IMR-90 (cell line): ENCODE measurements around the gene DIAPH2. TPM values are rescaled to one million over a fixed set of nuclear protein-coding genes. Genes with fewer than 3 reads are reported as not detected.

Experiments
- ATAC-seq: fragments of 200-7000 bp; cut with Tn5 transposase; 2 replicates; pipeline ENCODE4 v1.9.1; 2020; ENCODE audit warnings: low read depth, mild to moderate bottlenecking, moderate library complexity
- BruUV-seq: library from RNA; stranded (reverse); fragments of 400-500 nt; replicated peaks from 2 replicates; lab custom pipeline; 2021; lab: Mats Ljungman, UMichigan
- CTCF ChIA-PET: fragments of 300-600 bp; formaldehyde crosslinking; extraction: SDS; loops from one replicate; lab custom pipeline; 2021; ENCODE audit warnings: antibody characterized with exemption; lab: Yijun Ruan, JAX
- POLR2A ChIA-PET: fragments of 300-600 bp; sonication (Branson Sonifier 250); formaldehyde crosslinking; loops from one replicate; lab custom pipeline; 2022; ENCODE audit warnings: antibody characterized with exemption; ENCODE audit not compliant: unreplicated experiment; lab: Charles Lee
- DNase-seq: peaks from one replicate; pipeline ENCODE4 v3.0.0; 2013
- H2AFZ ChIP-seq: replicated peaks from 2 replicates; pipeline ENCODE3; 2013; ENCODE audit warnings: low read length, mild to moderate bottlenecking; ENCODE audit not compliant: poor library complexity
- H2AK5ac ChIP-seq: 2 replicates; pipeline ENCODE4 v1.6.1; 2013; ENCODE audit warnings: low read depth, low read length, inconsistent platforms
- H2AK9ac ChIP-seq: replicated peaks from 2 replicates; pipeline ENCODE3; 2013; ENCODE audit warnings: mild to moderate bottlenecking, low read depth, low read length, moderate library complexity; ENCODE audit not compliant: poor library complexity
- H2BK120ac ChIP-seq: 2 replicates; pipeline ENCODE4 v1.6.1; 2013; ENCODE audit warnings: low read depth, low read length, inconsistent platforms
- H2BK15ac ChIP-seq: 3 replicates; pipeline ENCODE4 v1.6.1; 2013; ENCODE audit warnings: low read depth, low read length, inconsistent platforms
- H2BK20ac ChIP-seq: 2 replicates; pipeline ENCODE4 v1.6.1; 2013; ENCODE audit warnings: low read depth, mild to moderate bottlenecking, inconsistent platforms, low read length, moderate library complexity
- H2BK5ac ChIP-seq: 2 replicates; pipeline ENCODE4 v1.6.1; 2013; ENCODE audit warnings: mild to moderate bottlenecking, low read depth, low read length, inconsistent platforms; ENCODE audit not compliant: poor library complexity, severe bottlenecking
- H3K14ac ChIP-seq: replicated peaks from 2 replicates; pipeline ENCODE4 v1.6.1; 2013; ENCODE audit warnings: low read depth, low read length, inconsistent platforms
- H3K18ac ChIP-seq: 2 replicates; pipeline ENCODE4 v1.6.1; 2013; ENCODE audit warnings: low read depth, low read length, control low read depth
- H3K23ac ChIP-seq: 2 replicates; pipeline ENCODE4 v1.6.1; 2013; ENCODE audit warnings: low read depth, low read length, inconsistent platforms
- H3K27ac ChIP-seq: 2 replicates; pipeline ENCODE4 v1.5.1; 2013; ENCODE audit warnings: mild to moderate bottlenecking, control low read depth, low read length; ENCODE audit not compliant: insufficient read depth
- H3K27me3 ChIP-seq: 2 replicates; pipeline ENCODE4 v1.6.1; 2013; ENCODE audit warnings: low read length; ENCODE audit not compliant: control insufficient read depth, insufficient read depth
- H3K36me3 ChIP-seq: 2 replicates; pipeline ENCODE4 v1.6.1; 2013; ENCODE audit warnings: low read length, mixed read lengths; ENCODE audit not compliant: control insufficient read depth, insufficient read depth
- H3K4ac ChIP-seq: 2 replicates; pipeline ENCODE4 v1.6.1; 2013; ENCODE audit warnings: low read depth, low read length, inconsistent platforms
- H3K4me1 ChIP-seq: 2 replicates; pipeline ENCODE4 v1.6.1; 2013; ENCODE audit warnings: low read length, mixed read lengths; ENCODE audit not compliant: control insufficient read depth, insufficient read depth
- H3K4me2 ChIP-seq: 2 replicates; pipeline ENCODE4 v1.6.1; 2013; ENCODE audit warnings: low read depth, mild to moderate bottlenecking, control low read depth, low read length, moderate library complexity
- H3K4me3 ChIP-seq: 2 replicates; pipeline ENCODE4 v1.5.1; 2013; ENCODE audit warnings: low read depth, mild to moderate bottlenecking, control low read depth, low read length, moderate library complexity; ENCODE audit not compliant: insufficient read depth
- H3K56ac ChIP-seq: 2 replicates; pipeline ENCODE4 v1.6.1; 2013; ENCODE audit warnings: low read length, inconsistent platforms; ENCODE audit not compliant: insufficient read depth; ENCODE audit errors: extremely low read depth
- H3K79me1 ChIP-seq, 2 experiments: 2 replicates each; pipeline ENCODE4 v1.6.1; 2013; ENCODE audit warnings: low read length in 2 of 2, inconsistent platforms in 1 of 2, low read depth in 1 of 2
- H3K9ac ChIP-seq: 2 replicates; pipeline ENCODE4 v1.6.1; 2013; ENCODE audit warnings: low read depth, low read length, control low read depth
- H3K9me1 ChIP-seq: 2 replicates; pipeline ENCODE4 v1.6.1; 2013; ENCODE audit warnings: low read length, inconsistent platforms; ENCODE audit not compliant: insufficient read depth
- H3K9me3 ChIP-seq: 2 replicates; pipeline ENCODE4 v1.6.1; 2013; ENCODE audit warnings: low read length; ENCODE audit not compliant: control insufficient read depth, insufficient read depth
- H4K20me1 ChIP-seq: 2 replicates; pipeline ENCODE4 v1.6.1; 2013; ENCODE audit warnings: low read length, inconsistent platforms; ENCODE audit not compliant: insufficient read depth
- H4K5ac ChIP-seq: 2 replicates; pipeline ENCODE4 v1.6.1; 2013; ENCODE audit warnings: mild to moderate bottlenecking, low read depth, low read length, control low read depth
- H4K8ac ChIP-seq, 2 experiments: 2 replicates each; pipeline ENCODE4 v1.6.1; 2013; ENCODE audit warnings: low read depth in 2 of 2, low read length in 2 of 2, control low read depth in 1 of 2, inconsistent platforms in 1 of 2
- H4K91ac ChIP-seq: 2 replicates; pipeline ENCODE4 v1.6.1; 2013; ENCODE audit warnings: low read depth, low read length, inconsistent platforms; ENCODE audit not compliant: insufficient read depth
- CEBPB ChIP-seq: IDR thresholded peaks from 2 replicates; pipeline ENCODE4 v1.6.1; 2012; ENCODE audit warnings: low read depth, low read length, improper control_type of control experiment
- WGBS, 2 experiments: methylation state at CpG; one replicate each; pipeline versions ENCODE4 v1.1.5 to v1.1.7; 2013; ENCODE audit warnings: missing lambda C conversion rate in 2 of 2; ENCODE audit not compliant: insufficient read length in 1 of 2; ENCODE audit errors: extremely low coverage in 2 of 2; 5-methylcytosine and 5-hydroxymethylcytosine counted together
- dilution Hi-C: fragments of 300-500 bp; cut with HindIII; formaldehyde crosslinking; loops from one replicate; pipeline ENCODE4 v1.14.3; 2018; ENCODE audit warnings: low sequenced_read_pairs; ENCODE audit not compliant: unreplicated experiment
- in situ Hi-C: fragments of 300-500 bp; cut with MboI; formaldehyde crosslinking; loops from 3 replicates; pipeline ENCODE4 v1.14.3; 2019; ENCODE audit warnings: low sequenced_read_pairs, inconsistent platforms, mixed read lengths
- intact Hi-C: fragments of 100-400 bp; cut with micrococcal nuclease; formaldehyde crosslinking; loops from 2 replicates; pipeline ENCODE4 v1.10.0; 2022
- polyA plus RNA-seq, 3 experiments: library from polyadenylated mRNA; depleted of rRNA; stranded (reverse); fragments of >200 nt; gene quantifications; 2 replicates each; pipeline ENCODE4 v1.2.3, GENCODE V29; 2012; ENCODE audit warnings: low replicate concordance in 1 of 3
- total RNA-seq: library from RNA; depleted of rRNA; stranded (reverse); fragments of >200 nt; gene quantifications from 2 replicates; pipeline ENCODE4 v1.2.3, GENCODE V29; 2012
- TF ChIP-seq, protein P1 (sequence below): fragments of 150-350 bp; IDR thresholded peaks from 2 replicates; pipeline ENCODE4 v1.6.1; 2016; ENCODE audit warnings: low read depth, mild to moderate bottlenecking, low read length, moderate library complexity, borderline replicate concordance

The DIAPH2 gene
- total and polyA plus RNA-seq, 2 of the 4 experiments (the other 2 are of a cell fraction): 3.6 to 19.9 TPM

GRCh38 chrX:97367125-97367524 lies 682.5 kb downstream of the DIAPH2 start:
- no peak overlapping the region for H4K8ac ChIP-seq
- peak; percentile 92 for TF ChIP-seq CEBPB
- TF ChIP-seq, protein P1, sequence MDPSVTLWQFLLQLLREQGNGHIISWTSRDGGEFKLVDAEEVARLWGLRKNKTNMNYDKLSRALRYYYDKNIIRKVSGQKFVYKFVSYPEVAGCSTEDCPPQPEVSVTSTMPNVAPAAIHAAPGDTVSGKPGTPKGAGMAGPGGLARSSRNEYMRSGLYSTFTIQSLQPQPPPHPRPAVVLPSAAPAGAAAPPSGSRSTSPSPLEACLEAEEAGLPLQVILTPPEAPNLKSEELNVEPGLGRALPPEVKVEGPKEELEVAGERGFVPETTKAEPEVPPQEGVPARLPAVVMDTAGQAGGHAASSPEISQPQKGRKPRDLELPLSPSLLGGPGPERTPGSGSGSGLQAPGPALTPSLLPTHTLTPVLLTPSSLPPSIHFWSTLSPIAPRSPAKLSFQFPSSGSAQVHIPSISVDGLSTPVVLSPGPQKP: no peak
- intact Hi-C loops: no loop called here
- no peaks in the 10 kb centered on the region for H3K36me3 ChIP-seq
- H3K9me1 ChIP-seq: no peaks in the 10 kb centered on the region; the same call in 1 of the 2 replicates
- no peak overlapping the region for H3K4me2 ChIP-seq
- H3K9me3 ChIP-seq: no peaks in the 10 kb centered on the region
- H2BK15ac ChIP-seq: no peak overlapping the region
- no peak overlapping the region for H2BK20ac ChIP-seq
- no peak overlapping the region for H3K4me3 ChIP-seq
- no peak overlapping the region for H3K18ac ChIP-seq
- H3K4me1 ChIP-seq: no peaks in the 10 kb centered on the region
- H4K20me1 ChIP-seq: no peaks in the 10 kb centered on the region
- H3K27me3 ChIP-seq: no peaks in the 10 kb centered on the region
- H2AFZ ChIP-seq: no peak overlapping the region
- ChIA-PET POLR2A (no interaction called here), CTCF (no interaction called here)
- no peak overlapping the region for H4K5ac ChIP-seq
- H3K23ac ChIP-seq: no peak overlapping the region
- WGBS, 2 experiments: no CpG with 5 or more reads among the region's 2 CpGs
- peak; percentile 67 for DNase-seq
- H2BK120ac ChIP-seq: no peak overlapping the region
- ATAC-seq: peak; percentile 51
- H2AK9ac ChIP-seq: no peak overlapping the region
- dilution Hi-C loops: no loop called here
- no peak overlapping the region for H2BK5ac ChIP-seq
- in situ Hi-C loops: no loop called here
- BruUV-seq: no TSS peak
- no peak overlapping the region for H3K27ac ChIP-seq
- no peak overlapping the region for H4K91ac ChIP-seq
- no peak overlapping the region for H2AK5ac ChIP-seq
- H3K9ac ChIP-seq: no peak overlapping the region
- no peak overlapping the region for H3K56ac ChIP-seq
- H3K79me1 ChIP-seq: no peaks in the 10 kb centered on the region
- no peak overlapping the region for H3K4ac ChIP-seq
- H3K14ac ChIP-seq: no peak overlapping the region
